HG03469 (cell line): ENCODE data around the gene S100A8.
"Not testable (repeated sequence)": the region's sequence is repeated elsewhere in the genome, so short reads cannot be mapped to it uniquely, and the experiment has no call there.

Experiments
- ATAC-seq: cut with Tn5 transposase; IDR thresholded peaks from one replicate; pipeline ENCODE4 v1.9.1; 2021; ENCODE audit warnings: mild to moderate bottlenecking, moderate library complexity, moderate number of reproducible peaks; ENCODE audit not compliant: unreplicated experiment

Gene S100A8

DNA sequence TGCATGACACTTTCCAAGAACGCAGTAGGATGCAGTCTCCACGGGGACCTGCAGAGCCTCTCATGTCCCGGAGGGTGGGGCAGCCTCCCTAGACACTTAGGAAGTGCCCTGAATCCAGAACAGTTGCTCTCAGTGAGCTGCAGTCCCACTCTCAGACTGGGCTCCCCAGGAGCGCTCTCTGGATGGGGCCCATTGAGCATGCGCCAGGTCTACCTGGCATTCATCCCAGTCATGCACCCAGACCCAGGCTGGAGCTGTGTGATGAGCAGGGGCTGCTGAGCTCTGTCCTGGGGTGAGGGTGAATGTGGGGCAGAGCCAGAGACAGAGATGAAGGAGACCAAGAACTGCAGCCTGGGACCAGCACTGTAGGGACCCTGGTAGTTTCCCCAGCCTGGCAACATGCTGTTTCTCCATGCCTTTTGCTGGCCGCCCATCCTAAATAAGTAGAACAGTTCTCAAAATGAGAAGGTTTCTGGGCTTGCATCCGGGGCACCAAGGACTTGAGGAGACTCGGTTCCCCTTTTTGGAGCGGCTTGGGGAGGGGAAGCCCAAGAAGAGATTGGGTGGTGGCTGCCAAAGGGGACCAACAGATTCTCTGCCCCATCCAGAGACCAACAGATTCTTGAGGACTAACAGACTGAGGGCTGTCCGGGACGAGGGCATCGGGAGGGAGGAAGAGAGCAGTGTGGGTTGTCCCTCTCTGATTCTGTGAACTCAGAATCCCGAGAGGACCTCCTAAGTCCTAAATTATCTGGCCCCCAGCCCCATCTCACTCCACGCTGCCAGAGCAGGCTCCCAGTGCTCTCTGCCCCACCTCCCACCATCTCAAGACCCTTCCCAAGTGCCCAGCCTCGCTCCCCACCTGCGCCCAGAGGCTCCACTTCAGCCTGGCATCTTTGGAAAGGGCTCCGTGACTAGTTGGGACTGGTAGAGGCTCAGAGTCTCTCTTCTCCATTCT is 41.2 kb downstream of the S100A8 start:
- ATAC-seq: no peak

- no peak for ATAC-seq
Observed at GRCh38 chr1:153348511-153349362, 42.1 kb downstream of the S100A8 start, which contains the start of gene PGLYRP4. PGLYRP4 (minus strand) TSS chr1:153348841; CDS start chr1:153347932, 909 bp downstream.

DNA sequence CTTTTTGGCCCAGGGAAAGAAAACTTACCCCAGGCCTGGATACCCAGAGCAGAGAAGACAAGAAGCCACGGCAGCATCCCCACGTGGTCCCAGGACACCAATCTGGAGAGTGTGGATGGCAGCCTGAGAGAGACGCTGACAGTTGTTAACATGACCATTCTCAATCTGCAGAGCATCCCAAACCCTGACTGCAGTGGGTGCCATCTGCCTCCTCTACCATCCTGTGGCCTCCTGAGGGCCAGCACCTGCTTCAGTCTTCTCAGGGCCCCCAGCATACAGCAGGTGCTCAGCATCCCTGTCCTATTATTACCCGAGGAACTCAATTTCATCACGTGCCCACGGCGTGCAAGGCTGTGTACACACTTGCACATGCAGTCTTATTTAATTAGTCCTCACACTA is 43.0 kb downstream of the S100A8 start:
- ATAC-seq: no peak

DNA sequence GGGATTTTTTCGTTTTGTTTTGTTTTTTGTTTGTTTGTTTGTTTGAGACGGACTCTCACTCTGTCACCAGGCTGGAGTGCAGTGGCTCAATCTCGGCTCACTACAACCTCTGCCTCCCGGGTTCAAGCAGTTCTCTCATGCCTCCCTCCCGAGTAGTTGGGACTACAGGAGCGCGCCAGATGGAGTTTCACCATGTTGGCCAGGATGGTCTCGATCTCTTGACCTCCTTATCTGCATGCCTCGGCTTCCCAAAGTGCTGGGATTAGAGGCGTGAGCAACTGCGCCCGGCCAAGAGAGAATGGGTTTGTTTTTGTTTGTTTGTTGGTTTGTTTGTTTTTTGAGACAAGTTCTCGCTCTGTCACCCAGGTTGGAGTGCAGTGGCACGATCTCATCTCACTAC is 43.8 kb downstream of the S100A8 start:
- ATAC-seq: not testable (repeated sequence)

GRCh38 chr1:153346077-153346723 is 44.7 kb downstream of the S100A8 start:
- no peak for ATAC-seq

DNA sequence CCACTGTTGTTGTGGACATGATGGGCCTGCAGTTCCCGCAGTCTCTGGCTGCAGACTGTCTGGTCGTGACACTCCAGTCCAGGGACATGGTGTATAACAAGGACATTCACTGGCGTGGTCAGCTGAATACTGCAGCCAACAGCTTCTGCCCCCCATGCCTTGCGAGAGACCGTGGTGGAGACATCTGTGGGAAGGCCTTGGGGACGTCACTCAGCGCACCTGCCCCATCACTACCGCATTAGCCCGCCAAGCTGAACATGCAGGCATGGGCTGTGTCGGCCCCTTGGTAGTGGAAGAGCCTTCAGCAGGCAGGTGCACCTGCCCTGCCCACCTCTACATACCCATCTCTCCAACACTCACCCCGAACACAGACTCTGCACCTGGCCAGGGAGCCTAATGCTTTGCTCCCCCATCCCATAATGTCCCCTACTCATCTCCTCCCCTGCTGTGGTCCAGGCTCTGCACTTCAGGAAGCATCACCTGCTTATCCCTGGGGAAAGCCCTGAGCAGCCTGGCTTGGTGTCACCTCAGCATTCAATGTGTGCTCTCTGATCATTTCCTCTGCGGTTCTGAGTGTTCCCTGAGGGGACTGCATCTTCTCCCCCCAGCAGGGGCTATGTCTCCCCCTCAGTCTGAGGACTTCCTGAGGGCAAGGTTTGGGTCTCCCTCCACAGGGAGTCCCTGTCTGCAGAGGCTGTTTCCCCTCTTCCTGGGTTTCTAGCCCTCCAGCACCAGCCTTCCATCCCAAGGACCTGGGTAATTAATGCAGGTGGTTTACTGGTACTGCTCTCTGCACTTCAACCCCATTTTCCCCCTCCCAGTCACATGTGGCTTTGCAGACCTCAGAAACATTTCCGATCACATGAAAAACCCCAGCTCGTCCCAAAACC is 45.4 kb downstream of the S100A8 start:
- ATAC-seq: no peak

GRCh38 chr1:153344718-153345025 is 46.2 kb downstream of the S100A8 start:
- no peak for ATAC-seq

DNA sequence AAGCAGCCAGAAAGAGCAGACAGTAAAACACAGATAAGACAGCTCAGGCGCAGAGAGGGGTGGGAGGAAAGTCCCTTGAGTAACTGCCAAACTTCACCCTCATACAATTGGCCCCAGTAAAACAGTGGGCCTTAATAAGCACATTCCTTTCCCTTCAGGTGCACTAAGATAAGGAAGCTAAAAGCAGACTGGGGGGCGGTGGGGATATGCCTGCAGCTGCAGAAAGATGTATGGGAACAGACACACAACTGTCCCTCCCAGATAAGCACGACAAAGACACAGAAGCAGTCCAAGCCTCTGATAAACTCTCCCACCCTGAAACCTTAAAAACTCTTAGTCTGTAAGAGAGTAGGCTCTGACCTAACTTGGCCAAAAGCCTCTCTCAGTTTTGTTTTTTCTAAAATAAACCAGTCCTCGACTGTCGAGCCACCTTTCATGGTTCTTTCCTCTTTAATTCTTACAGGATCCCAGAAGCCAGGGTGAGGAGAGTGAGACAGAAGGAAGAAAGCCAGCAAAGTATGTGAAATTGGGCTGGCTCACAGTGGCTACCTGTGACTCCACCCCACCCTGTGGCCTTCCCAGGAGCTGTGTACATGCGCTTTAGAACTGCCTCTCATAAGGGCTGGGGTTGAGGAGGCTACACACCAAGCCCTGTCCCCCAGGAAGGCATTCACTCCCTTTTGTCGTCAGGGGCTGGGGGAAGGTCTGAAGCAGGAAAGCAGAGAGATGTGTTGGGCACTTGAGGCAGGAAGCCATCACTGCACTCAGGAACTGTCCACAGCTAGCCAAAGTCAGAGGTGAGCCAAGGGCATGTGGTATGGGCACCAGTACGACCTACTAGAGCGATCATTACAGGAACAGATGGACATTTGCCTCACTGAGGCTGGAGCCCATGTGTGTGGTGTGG is 46.8 kb downstream of the S100A8 start:
- ATAC-seq: no peak

- ATAC-seq: no peak
Observed at GRCh38 chr1:153343040-153343681, 47.7 kb downstream of the S100A8 start.

DNA sequence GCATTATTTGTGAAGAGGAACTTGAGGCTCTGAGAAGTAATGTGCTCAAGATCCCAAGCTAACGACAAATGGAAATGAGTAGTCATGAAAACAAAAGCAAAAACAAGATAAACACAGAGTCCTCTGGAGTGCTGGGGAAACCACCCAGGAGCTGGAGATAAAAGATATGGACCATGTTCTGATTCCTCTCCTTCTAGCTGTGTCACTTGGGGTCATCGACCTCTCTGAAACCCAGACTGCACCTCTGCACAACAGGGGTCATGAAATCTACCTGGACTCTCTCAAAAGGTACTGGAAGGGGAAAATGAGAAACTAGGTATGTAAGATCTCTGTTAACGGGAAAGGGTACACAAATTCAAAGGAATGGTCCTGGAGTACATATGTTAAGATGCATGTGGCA is 48.7 kb downstream of the S100A8 start:
- ATAC-seq: no peak

DNA sequence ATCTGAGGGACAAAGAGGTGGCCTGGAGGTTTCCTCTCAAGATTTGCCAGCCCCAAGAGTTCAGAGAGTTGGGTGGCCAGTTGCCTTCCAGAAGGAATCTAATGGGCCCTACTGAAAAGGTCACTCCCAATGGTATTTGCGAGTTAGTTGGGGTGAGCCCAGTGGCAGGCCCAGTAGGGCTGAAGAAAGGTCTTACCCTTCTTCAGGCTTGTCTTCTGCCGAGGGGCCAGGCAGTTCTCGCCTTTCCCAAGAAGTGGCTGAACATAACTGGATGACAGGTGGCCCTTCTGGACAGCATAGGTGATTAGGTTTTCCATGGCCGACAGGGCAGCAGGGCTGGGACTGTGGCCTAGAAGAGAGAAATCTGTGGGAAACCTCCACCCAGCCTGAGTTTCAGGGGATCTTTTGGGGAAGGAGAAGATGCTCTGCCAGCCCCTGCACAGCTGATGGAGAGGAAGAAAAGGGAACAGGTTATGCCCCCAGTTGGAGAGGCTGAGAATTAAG is 49.4 kb downstream of the S100A8 start:
- no peak for ATAC-seq

GRCh38 chr1:153340356-153340755 is 50.5 kb downstream of the S100A8 start:
- ATAC-seq: no peak
